NB4 (cell line): Measurements from ENCODE around the gene ZNF827.
"Not testable (repeated sequence)": the region's sequence is repeated elsewhere in the genome, so short reads cannot be mapped to it uniquely, and the experiment has no call there.

Experiments
- DNase-seq: peaks from one replicate; pipeline ENCODE4 v3.0.0; 2010; ENCODE audit warnings: low read depth
- H3K4me3 ChIP-seq: one replicate; pipeline ENCODE4 v1.5.1; 2011; ENCODE audit warnings: mild to moderate bottlenecking, low read depth, low read length, moderate library complexity
- CTCF ChIP-seq: IDR thresholded peaks from one replicate; pipeline ENCODE4 v1.5.1; 2012; ENCODE audit warnings: low read depth, low read length
- MAX ChIP-seq: IDR thresholded peaks from 2 replicates; pipeline ENCODE4 v1.6.1; 2011; ENCODE audit warnings: low read depth, low read length
- MYC ChIP-seq: IDR thresholded peaks from 2 replicates; pipeline ENCODE4 v1.6.1; 2011; ENCODE audit warnings: low read depth, low read length
- POLR2A ChIP-seq: IDR thresholded peaks from 2 replicates; pipeline ENCODE4 v1.6.1; 2011; ENCODE audit warnings: mild to moderate bottlenecking; ENCODE audit not compliant: insufficient read length; ENCODE audit errors: extremely low read depth

ZNF827 gene

GRCh38 chr4:145843639-145844038 lies 95.0 kb downstream of the ZNF827 start:
- no peak for DNase-seq
- TF ChIP-seq POLR2A (no peak), MAX (no peak), CTCF (no peak), MYC (no peak)
- H3K4me3 ChIP-seq: no peak overlapping the region

- no peak for DNase-seq
These were observed 95.5 kb downstream of the ZNF827 start for GRCh38 chr4:145843148-145843547.

GRCh38 chr4:145842224-145842887 lies 96.3 kb downstream of the ZNF827 start:
- TF ChIP-seq MYC: no peak
- DNase-seq: no peak
- no peak overlapping the region for H3K4me3 ChIP-seq

More at GRCh38 chr4:145843148-145843547, 95.5 kb downstream of the ZNF827 start:
- TF ChIP-seq CTCF (no peak), MAX (no peak), MYC (no peak), POLR2A (no peak)
- H3K4me3 ChIP-seq: no peak overlapping the region

- H3K4me3 ChIP-seq: no peak overlapping the region
- TF ChIP-seq CTCF (no peak), MYC (no peak), POLR2A (no peak), MAX (no peak)
- no peak for DNase-seq
These were observed 97.8 kb downstream of the ZNF827 start for GRCh38 chr4:145840801-145841200.

GRCh38 chr4:145840162-145840768 lies 98.4 kb downstream of the ZNF827 start:
- no peak overlapping the region for H3K4me3 ChIP-seq
- DNase-seq: peak; percentile 41
- TF ChIP-seq POLR2A (no peak), CTCF (peak; percentile 17)

GRCh38 chr4:145839151-145839550 lies 99.5 kb downstream of the ZNF827 start:
- no peak overlapping the region for H3K4me3 ChIP-seq
- TF ChIP-seq CTCF (no peak), MYC (no peak), POLR2A (no peak), MAX (no peak)
- DNase-seq: no peak

- not testable (repeated sequence) for DNase-seq, H3K4me3 ChIP-seq
These were observed 106.2 kb downstream of the ZNF827 start for GRCh38 chr4:145832384-145832783.
